ENCODE results near the gene CHAC1. TPM values are rescaled to one million over a fixed set of nuclear protein-coding genes. Genes with fewer than 3 reads are reported as not detected.

Gene CHAC1
- total RNA-seq, 1 donor from 2014 or later = 2.4 TPM

- no peak for DNase-seq (ENCODE audit: low spot score)
These were observed 29.6 kb downstream of the CHAC1 start for GRCh38 chr15:40982855-40983254.

DNA sequence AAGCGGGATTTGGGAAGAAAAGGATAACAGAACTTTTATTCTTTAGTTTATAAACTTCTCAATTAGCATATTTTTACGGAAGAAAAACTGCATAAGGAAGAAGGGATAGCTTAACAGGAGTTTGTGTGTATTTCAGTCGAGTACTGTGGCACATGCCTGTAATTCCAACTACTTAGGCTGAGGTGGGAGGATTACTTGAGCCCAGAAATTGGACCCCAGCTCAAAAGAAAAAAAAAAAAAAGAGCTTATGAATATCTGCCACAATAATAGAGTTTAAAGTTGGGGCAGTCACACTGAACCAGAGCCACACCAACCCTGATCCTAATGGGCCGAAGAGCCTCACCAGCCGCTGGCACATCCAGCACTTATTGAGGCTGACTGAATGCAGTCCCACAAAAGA, 31.1 kb downstream of the CHAC1 start:
- DNase-seq (ENCODE audit: low spot score) = no peak

DNA sequence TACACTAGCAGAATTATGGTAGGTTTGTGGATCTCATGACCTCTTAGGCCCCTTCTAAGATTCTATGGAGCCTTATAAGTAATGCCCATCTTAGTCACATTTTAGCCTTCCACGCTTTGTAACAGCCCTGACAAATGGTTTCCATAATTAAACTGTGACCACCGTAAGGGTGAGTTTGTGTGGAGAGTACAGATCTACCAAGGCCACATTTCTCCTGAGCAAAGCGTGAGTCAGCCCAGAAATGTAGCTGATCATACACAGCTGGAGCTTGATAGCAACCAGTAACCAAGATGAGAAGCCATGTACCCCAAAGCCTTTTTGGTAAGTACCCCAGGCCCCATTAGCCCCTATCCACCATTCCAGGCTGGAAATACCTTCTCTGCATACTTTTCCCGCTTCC, 31.7 kb downstream of the CHAC1 start:
- no peak for DNase-seq (ENCODE audit: low spot score)

DNA sequence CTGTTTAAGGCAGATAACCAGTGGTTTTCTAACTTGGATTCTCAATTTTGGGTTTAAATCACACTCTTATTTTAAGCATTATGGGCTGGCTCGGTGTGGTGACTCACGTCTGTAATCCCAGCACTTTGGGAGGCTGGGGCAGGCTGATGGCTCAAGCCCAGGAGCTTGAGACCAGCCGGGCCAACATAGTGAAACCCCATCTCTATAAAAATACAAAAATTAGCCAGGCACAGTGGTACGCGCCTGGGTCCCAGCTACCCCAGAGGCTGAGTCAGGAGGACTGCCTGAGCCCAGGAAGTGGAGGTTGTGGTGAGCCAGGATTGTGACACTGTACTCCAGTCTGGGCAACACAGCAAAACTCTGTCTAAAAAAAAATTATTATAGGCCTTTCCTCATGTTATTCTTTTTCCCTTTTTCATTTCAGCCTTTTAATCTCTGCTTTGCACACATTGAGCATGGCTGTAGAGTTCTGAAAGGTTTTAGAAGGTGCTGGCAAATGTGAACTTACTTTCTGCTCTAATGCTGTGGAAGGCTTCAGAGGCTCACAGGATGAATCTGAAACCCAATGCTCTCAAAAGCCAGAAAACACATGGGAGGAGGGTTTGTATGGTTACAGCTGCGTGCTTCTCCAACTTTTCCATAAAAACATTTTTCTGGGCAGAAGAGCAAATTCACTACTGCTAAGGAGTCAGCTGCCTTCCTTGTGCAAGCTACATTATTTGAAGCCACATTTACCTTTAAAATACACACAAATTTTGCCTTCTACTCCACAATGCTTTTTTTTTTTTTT, 32.5 kb downstream of the CHAC1 start:
- no peak for DNase-seq (ENCODE audit: low spot score)

DNA sequence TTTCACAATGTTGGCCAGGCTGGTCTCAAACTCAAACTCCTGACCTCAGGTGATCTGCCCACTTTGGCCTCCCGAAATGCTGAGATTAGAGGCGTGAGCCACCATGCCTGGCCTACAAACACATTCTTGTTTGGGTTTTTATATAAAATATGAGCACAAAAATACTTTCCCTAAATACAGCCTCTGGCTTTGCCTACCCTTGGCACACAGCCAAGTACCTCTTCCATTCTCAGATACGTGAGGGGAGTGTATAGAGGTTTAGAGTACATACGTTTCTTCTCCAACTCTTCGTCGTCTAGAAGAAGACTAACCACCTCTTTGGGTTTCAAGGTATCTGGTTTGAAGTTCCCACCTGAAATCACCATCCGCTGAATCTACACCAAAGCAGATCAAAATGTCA, 33.5 kb downstream of the CHAC1 start:
- DNase-seq (ENCODE audit: low spot score) = no peak

DNA sequence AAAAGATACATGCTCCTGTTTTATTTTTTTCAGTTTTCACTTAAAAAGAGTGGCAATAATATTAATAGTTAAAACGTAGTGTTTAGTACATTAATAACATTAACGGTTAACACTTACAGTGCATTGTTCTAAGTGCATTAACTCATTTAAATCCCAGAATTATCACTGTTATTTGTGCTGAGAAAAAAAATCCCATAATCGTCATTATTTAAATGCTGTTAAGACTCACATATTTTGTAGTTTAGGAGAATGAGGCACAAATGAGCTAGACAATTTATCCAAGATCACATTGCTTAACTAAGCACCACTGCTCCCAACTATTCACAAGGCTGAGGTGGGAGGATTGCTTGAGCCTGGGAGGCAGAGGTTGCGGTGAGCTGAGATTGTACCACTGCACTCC, 34.9 kb downstream of the CHAC1 start:
- no peak for DNase-seq (ENCODE audit: low spot score)

GRCh38 chr15:40990080-40990479, 36.8 kb downstream of the CHAC1 start:
- no peak for DNase-seq (ENCODE audit: low spot score)

DNA sequence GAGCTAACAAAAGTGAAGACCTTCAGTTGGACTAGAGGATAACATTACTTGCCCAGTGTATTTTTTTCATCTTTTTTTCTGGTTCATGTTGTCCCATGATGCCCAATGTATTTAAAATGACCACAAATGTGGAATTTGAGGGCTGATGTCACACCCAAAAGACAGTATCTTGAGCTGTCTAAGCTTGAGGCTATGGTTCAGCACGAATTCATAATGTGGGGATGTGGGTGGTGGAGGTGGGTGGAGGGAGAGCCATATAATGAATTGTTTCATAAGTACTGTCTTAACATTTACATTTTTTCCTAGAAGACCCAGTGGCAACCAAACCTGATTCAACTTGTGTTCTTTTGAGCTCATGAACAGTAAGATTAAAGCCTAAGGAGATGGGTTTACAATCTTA, 37.5 kb downstream of the CHAC1 start:
- no peak for DNase-seq (ENCODE audit: low spot score)

- DNase-seq (ENCODE audit: low spot score) = no peak
These were observed 38.1 kb downstream of the CHAC1 start for GRCh38 chr15:40991355-40991754.

DNA sequence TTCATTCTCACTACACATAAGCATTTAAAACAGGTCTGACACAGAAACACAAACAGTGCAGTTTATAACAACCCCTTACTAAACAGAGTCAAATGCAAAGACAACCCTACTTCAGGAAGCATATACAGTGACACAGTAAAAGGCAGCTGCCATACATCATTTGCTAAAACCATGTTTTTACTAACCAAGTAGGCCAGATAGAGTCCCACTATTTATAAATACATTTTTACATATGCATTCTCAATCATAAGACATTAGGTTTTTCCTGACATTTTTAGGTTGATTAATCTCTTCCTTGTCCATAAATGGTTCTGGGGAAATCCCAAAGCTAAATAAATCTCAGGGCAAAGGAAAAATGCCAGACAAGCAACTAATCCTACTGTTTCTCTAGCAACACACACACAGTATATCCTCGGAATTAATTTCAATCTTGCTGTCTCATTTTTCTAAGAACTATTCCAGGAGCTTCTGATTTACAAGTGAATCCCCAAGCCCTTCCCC, 39.0 kb downstream of the CHAC1 start:
- DNase-seq (ENCODE audit: low spot score) = no peak

- DNase-seq (ENCODE audit: low spot score) = no peak
These were observed 39.6 kb downstream of the CHAC1 start for GRCh38 chr15:40992825-40993224.

GRCh38 chr15:40995656-40996055, 42.4 kb downstream of the CHAC1 start:
- DNase-seq (ENCODE audit: low spot score) = no peak

DNA sequence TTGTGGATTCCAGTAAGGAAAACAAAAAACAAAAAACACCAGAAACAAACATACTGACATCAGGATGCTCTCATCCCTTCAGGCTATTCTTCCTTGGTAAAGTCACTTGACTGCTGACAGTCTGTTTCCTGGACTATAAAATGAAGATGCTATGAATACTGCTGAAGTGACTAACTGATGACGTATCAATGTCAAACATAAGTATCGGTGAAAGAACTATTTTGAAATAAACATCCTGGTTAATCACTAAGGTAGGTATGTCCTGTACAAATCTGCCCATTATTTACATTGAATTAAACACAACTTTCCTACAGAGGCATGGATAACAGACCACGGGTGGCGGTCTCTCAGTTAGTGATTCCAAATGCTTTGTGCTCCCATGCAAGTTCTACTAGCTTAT, 45.9 kb downstream of the CHAC1 start:
- no peak for DNase-seq (ENCODE audit: low spot score)

DNA sequence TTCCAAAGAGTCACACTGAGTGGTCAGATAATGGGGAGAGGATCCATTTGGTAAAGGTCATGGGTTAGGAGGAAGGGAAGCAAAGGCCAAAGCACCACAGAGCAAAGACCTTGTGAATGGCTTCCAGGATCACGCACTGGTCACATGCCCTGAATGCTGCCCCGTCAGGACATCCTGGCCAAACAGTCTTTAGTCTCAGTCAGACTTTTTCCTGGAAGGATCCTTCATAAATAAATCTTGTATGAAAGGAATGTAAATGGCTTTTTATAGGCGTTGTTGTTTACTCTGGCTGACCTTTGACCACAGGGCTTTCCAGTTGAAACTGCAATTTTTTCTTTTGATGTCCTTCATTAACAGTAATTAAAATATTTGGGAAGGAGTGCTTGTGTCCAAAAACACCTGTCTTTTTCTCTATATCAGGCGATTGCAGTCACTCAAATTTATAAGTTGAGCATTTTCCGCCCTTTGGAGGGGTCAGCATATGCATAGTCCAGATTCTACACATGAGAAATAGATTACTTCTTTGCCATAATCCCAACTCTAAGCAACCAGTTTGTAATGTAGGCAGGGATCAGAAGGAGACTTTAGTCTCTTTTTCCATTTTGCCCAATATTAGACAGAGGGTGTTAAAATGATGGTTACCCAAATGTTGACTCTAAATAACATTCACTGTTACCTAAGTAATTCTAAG, 48.4 kb downstream of the CHAC1 start:
- no peak for DNase-seq (ENCODE audit: low spot score)

DNA sequence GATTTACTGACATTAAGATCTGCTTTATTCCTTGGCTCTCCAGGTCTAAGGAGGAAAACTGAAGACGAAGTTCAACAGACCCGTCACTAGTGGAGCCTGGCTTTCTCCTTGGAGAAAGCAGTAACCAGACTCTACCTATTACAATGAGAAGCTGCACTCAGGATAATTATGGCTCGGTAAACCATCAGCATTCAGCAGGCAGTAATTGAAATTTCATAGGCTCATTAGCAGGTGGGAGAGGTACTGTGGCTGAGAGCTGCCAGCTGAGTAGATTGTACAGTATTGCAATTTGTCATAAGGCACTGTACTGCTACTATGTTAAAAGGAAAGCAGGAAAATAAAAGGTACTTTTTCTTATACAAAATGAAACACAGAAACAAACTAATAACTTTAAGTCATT, 51.2 kb downstream of the CHAC1 start:
- DNase-seq (ENCODE audit: low spot score) = no peak

Other genes starting within 250 kb of the CHAC1 start
- 57.0 TPM for gene RMDN3, start 198.2 kb upstream of the CHAC1 start, total RNA-seq
- gene GCHFR, start 189.4 kb upstream of the CHAC1 start, total RNA-seq = 17.1 TPM
- gene C15orf62, start 183.5 kb upstream of the CHAC1 start, total RNA-seq = 0.19 TPM
- gene ZFYVE19, start 146.4 kb upstream of the CHAC1 start, total RNA-seq = 9.8 TPM
- gene DNAJC17, start 146.0 kb upstream of the CHAC1 start, total RNA-seq = 25.8 TPM
- gene PPP1R14D, start 124.8 kb upstream of the CHAC1 start, total RNA-seq = not detected
- gene SPINT1, start 109.4 kb upstream of the CHAC1 start, total RNA-seq = 2.7 TPM
- gene RHOV, start 79.2 kb upstream of the CHAC1 start, total RNA-seq = not detected
- 29.3 TPM for gene VPS18, start 59.0 kb upstream of the CHAC1 start, total RNA-seq
- 15.2 TPM for gene DLL4, start 24.1 kb upstream of the CHAC1 start, total RNA-seq
- gene INO80, start 162.8 kb downstream of the CHAC1 start, total RNA-seq = 27.2 TPM